ENCODE measurements around the gene KIZ. TPM values are rescaled to one million over a fixed set of nuclear protein-coding genes. Genes with fewer than 3 reads are reported as not detected.

KIZ gene
- total and polyA plus RNA-seq, 2 experiments from 2014 or later: 11.0 to 55.4 TPM

DNA sequence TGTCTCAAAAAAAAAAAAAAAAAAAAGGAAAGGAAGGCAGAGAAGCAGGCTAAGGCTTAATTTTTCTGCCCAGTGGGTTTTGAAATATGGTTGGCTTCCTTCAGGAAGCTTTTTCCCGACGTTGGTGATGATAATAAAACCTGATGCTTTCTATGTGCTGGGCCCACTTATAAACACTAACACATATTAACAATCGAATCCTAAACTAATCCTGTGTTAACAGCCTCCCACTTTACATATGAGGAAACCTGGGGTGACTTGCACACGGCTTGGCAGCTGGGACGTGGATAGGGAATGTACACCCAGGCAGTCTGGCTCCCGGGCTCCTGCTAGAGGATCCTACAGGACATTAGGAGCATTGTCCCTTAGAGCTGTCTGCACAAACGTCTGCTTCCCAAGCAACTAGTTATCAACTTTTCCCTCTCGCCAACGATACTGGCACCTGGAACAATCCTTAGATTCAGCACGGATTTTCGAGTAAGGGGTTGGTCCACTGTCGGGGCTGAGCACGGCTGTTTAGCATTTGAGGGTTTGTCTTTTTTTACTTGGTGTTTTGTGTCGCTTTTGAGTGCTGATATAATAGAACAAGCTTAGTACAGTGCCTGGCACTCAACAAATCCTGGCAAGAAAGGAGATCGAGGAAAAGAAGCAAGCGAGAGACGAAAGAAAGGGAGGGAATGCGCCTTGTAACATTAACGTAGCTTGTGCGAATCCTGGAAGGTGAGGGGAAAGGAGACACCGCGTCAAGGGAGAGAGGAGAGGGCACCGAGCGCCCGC lies 622 bp upstream of the KIZ start:
- Histone ChIP-seq H3K9me3 (ENCODE audit: low read depth) (no peaks in the 10 kb centered on the region), H3K4me1 (ENCODE audit: low read depth) (peaks cover 16% of the 10 kb centered on the region), H3K27me3 (no peaks in the 10 kb centered on the region), H3K27ac (no peak overlapping the region), H3K4me3 (peak overlapping the region; percentile 25), H3K36me3 (no peaks in the 10 kb centered on the region)
- peak; percentile 54 to 55 for DNase-seq (ENCODE audit: low read depth in 1 of 2, low spot score in 1 of 2)
- TF ChIP-seq, protein P1, sequence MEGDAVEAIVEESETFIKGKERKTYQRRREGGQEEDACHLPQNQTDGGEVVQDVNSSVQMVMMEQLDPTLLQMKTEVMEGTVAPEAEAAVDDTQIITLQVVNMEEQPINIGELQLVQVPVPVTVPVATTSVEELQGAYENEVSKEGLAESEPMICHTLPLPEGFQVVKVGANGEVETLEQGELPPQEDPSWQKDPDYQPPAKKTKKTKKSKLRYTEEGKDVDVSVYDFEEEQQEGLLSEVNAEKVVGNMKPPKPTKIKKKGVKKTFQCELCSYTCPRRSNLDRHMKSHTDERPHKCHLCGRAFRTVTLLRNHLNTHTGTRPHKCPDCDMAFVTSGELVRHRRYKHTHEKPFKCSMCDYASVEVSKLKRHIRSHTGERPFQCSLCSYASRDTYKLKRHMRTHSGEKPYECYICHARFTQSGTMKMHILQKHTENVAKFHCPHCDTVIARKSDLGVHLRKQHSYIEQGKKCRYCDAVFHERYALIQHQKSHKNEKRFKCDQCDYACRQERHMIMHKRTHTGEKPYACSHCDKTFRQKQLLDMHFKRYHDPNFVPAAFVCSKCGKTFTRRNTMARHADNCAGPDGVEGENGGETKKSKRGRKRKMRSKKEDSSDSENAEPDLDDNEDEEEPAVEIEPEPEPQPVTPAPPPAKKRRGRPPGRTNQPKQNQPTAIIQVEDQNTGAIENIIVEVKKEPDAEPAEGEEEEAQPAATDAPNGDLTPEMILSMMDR (IDR thresholded peaks at IDR 0.05; ENCODE audit: low read depth, low read length): peak; percentile 23

DNA sequence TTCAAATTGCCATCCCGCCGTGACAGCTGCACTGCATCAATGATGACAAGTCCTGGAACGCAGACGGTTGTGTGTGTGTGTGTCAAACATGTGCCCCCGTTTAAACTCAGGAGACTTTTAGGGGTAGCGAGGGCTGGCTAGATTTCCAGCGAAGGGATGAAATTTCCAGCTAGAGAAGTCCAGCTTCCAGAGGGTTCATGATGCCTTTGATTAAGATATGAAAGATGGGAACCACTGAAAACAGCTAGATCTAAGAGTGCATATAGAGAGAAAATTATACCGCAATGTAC lies 644 bp downstream of the KIZ start:
- TF ChIP-seq, protein P1 (IDR thresholded peaks at IDR 0.05; ENCODE audit: low read depth, low read length): no peak
- Histone ChIP-seq H3K9me3 (ENCODE audit: low read depth) (no peaks in the 10 kb centered on the region), H3K27ac (peak overlapping the region; percentile 83), H3K27me3 (no peaks in the 10 kb centered on the region), H3K4me3 (peak overlapping the region; percentile 90), H3K4me1 (ENCODE audit: low read depth) (peaks cover 16% of the 10 kb centered on the region), H3K36me3 (no peaks in the 10 kb centered on the region)
- no peak for DNase-seq (ENCODE audit: low read depth in 1 of 2, low spot score in 1 of 2)

DNA sequence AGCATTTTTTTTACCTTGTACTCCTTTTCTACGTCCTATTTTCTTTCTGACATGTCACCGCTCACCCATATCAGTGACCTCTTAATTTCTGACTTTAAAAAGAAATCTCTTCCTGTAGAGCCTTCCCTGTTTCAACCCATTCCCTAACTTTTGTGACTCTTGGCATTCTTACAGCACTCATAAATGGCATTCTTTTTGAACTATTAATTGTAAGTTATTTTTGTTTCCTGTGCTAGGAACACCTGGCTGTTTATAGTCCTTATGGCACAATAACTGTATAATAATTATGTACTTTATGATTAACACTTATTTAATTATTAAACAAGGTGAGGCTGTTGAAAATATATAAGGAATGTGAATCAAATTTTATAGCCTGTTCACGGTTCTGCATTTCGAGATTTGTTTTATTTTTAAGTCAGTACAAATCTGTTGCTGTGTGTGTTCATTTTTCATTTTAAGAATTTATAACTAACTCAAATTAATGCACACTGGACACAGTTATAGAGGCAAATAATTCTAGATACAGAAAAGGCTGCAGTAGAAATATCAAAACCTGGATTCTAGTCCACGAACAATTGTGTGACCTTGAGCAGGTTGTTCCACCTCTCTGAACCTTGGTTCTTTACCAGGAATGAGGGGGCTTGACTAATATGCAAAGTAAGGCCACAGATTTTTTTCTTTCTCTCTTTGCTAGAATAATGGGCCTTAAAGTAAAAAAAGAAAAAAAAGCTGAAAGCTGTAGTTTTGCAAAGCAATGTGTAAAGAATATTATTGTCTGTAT lies 1.5 kb downstream of the KIZ start:
- no peaks in the 10 kb centered on the region for H3K9me3 ChIP-seq (ENCODE audit: low read depth)
- no peak overlapping the region for H3K27ac ChIP-seq
- DNase-seq (ENCODE audit: low read depth in 1 of 2, low spot score in 1 of 2): no peak
- TF ChIP-seq, protein P1 (IDR thresholded peaks at IDR 0.05; ENCODE audit: low read depth, low read length): no peak
- H3K27me3 ChIP-seq: no peaks in the 10 kb centered on the region
- H3K4me1 ChIP-seq (ENCODE audit: low read depth): peaks cover 16% of the 10 kb centered on the region
- no peaks in the 10 kb centered on the region for H3K36me3 ChIP-seq
- peak overlapping the region; percentile 90 for H3K4me3 ChIP-seq

DNA sequence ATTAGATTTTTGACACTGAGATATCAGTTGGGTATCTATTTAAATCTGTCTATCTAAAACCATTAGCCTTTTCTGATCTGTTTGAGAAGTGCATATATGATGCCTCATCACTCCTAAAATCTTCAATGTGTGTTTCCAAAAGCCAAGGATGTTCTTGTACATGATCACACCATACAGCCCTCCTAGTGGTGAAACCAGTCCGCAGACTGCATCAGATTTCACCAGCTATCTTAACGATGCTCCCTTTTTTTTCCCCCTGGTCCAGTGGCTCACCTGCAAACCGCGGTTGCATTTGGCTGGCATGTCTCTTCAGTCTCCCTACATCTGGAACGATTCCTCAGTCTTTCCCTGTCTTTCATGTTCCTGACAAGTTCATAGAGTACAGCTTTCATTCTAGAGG lies 4.0 kb downstream of the KIZ start:
- no peak overlapping the region for H3K27ac ChIP-seq
- DNase-seq (ENCODE audit: low read depth in 1 of 2, low spot score in 1 of 2): no peak
- no peak overlapping the region for H3K4me3 ChIP-seq
- no peaks in the 10 kb centered on the region for H3K9me3 ChIP-seq (ENCODE audit: low read depth)
- H3K4me1 ChIP-seq (ENCODE audit: low read depth): peaks cover 16% of the 10 kb centered on the region
- no peaks in the 10 kb centered on the region for H3K36me3 ChIP-seq
- TF ChIP-seq, protein P1 (IDR thresholded peaks at IDR 0.05; ENCODE audit: low read depth, low read length): no peak
- H3K27me3 ChIP-seq: no peaks in the 10 kb centered on the region

DNA sequence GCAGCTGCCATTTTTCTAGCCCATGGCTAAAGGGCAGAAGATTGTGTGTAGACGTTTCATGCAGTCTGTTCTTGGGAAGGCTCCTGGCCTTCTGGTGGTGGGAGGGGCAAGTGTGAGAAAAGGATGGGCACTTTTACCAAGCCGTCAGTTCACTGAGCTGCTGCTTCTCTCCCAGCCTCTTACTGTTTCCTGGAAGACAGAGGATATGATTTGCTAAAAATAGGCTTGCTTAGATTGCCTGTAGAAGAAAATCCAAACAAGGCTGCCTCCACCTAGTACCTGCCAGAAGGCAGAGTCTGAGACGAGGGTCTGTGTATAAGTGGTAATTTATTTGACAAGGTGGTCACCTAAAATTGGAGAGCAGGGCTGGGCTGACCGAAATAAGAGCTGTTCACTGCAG lies 7.5 kb downstream of the KIZ start:
- no peaks in the 10 kb centered on the region for H3K27me3 ChIP-seq
- no peaks in the 10 kb centered on the region for H3K9me3 ChIP-seq (ENCODE audit: low read depth)
- H3K27ac ChIP-seq: peak overlapping the region; percentile 4
- H3K4me3 ChIP-seq: no peak overlapping the region
- no peak for DNase-seq (ENCODE audit: low read depth in 1 of 2, low spot score in 1 of 2)
- H3K36me3 ChIP-seq: no peaks in the 10 kb centered on the region
- TF ChIP-seq, protein P1 (IDR thresholded peaks at IDR 0.05; ENCODE audit: low read depth, low read length): no peak
- H3K4me1 ChIP-seq (ENCODE audit: low read depth): peaks cover 9% of the 10 kb centered on the region

All from cardiac muscle cell (in vitro differentiated cells and primary cell).